Measurements from ENCODE around the gene C11orf68. TPM values are rescaled to one million over a fixed set of nuclear protein-coding genes. Genes with fewer than 3 reads are reported as not detected.

Gene C11orf68
- total RNA-seq = 10 to 100 TPM; 10.2 to 19.4 (median 13.4) TPM
- 10 to 100 TPM; 14.3 to 20.8 TPM for polyA plus RNA-seq

- ATAC-seq = no peak
- Histone ChIP-seq H3K27ac (peak within 1 kb of the TSS; percentile 63 to 85 (median 82)), H3K9me3 (no peaks in the 10 kb centered on the region), H3K36me3 (no peaks in the 10 kb centered on the region), H3K4me3 (peak within 1 kb of the TSS; percentile 95 to 98 (median 97)), H3K4me1 (peaks cover 0 to 25% (median 12%) of the 10 kb centered on the region in 3 donors), H3K27me3 (no peaks in the 10 kb centered on the region)
- intact Hi-C loops (cut with DNase I) = no loop called here
- peak in 1 of 6 donors; percentile 59 for DNase-seq
- FAIRE-seq = no peak
- TF ChIP-seq, protein P1, sequence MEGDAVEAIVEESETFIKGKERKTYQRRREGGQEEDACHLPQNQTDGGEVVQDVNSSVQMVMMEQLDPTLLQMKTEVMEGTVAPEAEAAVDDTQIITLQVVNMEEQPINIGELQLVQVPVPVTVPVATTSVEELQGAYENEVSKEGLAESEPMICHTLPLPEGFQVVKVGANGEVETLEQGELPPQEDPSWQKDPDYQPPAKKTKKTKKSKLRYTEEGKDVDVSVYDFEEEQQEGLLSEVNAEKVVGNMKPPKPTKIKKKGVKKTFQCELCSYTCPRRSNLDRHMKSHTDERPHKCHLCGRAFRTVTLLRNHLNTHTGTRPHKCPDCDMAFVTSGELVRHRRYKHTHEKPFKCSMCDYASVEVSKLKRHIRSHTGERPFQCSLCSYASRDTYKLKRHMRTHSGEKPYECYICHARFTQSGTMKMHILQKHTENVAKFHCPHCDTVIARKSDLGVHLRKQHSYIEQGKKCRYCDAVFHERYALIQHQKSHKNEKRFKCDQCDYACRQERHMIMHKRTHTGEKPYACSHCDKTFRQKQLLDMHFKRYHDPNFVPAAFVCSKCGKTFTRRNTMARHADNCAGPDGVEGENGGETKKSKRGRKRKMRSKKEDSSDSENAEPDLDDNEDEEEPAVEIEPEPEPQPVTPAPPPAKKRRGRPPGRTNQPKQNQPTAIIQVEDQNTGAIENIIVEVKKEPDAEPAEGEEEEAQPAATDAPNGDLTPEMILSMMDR (IDR thresholded peaks at IDR 0.05) = no peak
- WGBS, 2 donors = 3 to 6% methylated on average over 45 to 77 of the region's 77 CpGs
Observed at GRCh38 chr11:65918211-65919140, at the start of gene C11orf68. TSS of gene C11orf68 (minus strand) at chr11:65919062. CDS start at chr11:65919031, 31 bp downstream.

GRCh38 chr11:65967329-65967934 is 48.6 kb upstream of the C11orf68 start:
- Histone ChIP-seq H3K27me3 (no peaks in the 10 kb centered on the region), H3K4me1 (peaks cover 7 to 16% (median 13%) of the 10 kb centered on the region in 3 donors), H3K9me3 (no peaks in the 10 kb centered on the region), H3K36me3 (peaks cover 5 to 41% (median 36%) of the 10 kb centered on the region in 3 donors), H3K4me3 (no peak overlapping the region), H3K27ac (no peak overlapping the region)
- WGBS, 2 donors = 92 to 94% methylated on average over 30 of the region's 30 CpGs
- intact Hi-C loops (cut with DNase I) = no loop called here
- FAIRE-seq = no peak
- DNase-seq = peak in 1 of 6 donors; percentile 70
- TF ChIP-seq, protein P1 (IDR thresholded peaks at IDR 0.05) = no peak
- no peak for ATAC-seq

DNA sequence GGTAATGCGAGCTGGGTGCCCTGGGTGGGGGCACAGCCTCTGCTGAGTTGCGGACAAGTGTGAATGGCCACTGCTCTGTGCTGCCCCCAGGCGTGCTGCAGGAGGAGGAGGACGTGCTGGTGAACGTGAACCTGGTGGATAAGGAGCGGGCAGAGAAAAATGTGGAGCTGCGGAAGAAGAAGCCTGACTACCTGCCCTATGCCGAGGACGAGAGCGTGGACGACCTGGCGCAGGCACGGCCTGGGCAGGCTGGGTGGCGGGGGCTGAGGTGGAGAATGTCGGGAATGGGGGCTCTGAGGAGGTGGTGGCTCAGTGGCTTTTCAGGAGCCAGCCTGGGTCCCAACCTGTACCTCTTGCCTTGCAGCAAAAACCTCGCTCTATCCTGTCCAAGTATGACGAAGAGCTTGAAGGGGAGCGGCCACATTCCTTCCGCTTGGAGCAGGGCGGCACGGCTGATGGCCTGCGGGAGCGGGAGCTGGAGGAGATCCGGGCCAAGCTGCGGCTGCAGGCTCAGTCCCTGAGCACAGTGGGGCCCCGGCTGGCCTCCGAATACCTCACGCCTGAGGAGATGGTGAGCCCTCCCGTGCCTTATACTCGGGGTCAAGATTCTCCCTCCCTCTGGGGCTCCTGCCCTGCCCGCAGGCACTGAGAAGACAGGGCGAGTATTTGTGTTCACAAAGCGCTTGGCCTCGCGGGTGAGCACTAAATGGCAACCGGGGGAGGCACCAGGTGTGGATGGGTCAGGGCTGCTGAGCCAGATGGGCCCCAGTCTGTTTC is 47.3 kb upstream of the C11orf68 start:
- TF ChIP-seq, protein P1 (IDR thresholded peaks at IDR 0.05) = no peak
- Histone ChIP-seq H3K4me3 (no peak overlapping the region), H3K4me1 (peaks cover 9 to 19% (median 14%) of the 10 kb centered on the region in 3 donors), H3K9me3 (no peaks in the 10 kb centered on the region), H3K27me3 (no peaks in the 10 kb centered on the region), H3K36me3 (peaks cover 5 to 41% (median 36%) of the 10 kb centered on the region in 3 donors), H3K27ac (no peak overlapping the region)
- FAIRE-seq (no peak), DNase-seq (no peak), ATAC-seq (no peak)
- 92 to 94% methylated on average over 36 of the region's 36 CpGs for WGBS, 2 donors
- intact Hi-C loops (cut with DNase I) = no loop called here

DNA sequence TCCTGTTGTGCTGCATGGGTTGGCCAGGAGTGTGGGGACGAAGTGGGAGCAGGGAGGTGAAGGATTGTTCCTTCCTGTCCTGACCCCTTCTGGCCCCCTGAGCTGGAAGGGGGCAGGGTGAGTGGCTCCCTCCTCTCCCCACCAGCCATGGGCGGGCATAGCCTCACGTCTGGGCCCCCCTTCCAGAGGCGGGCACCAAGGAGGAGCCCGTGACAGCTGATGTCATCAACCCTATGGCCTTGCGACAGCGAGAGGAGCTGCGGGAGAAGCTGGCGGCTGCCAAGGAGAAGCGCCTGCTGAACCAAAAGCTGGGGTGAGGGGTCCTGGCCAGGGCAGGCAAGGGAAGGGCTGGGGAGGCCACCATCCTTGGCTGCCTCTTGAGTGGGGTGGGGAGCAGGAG is 46.0 kb upstream of the C11orf68 start:
- H3K4me1 ChIP-seq = peaks cover 9 to 21% (median 14%) of the 10 kb centered on the region in 3 donors
- TF ChIP-seq, protein P1 (IDR thresholded peaks at IDR 0.05) = no peak
- ATAC-seq (no peak), FAIRE-seq (no peak), DNase-seq (no peak)
- intact Hi-C loops (cut with DNase I) = no loop called here
- peaks cover 5 to 41% (median 36%) of the 10 kb centered on the region in 3 donors for H3K36me3 ChIP-seq
- H3K27me3 ChIP-seq = no peaks in the 10 kb centered on the region
- no peaks in the 10 kb centered on the region for H3K9me3 ChIP-seq
- H3K4me3 ChIP-seq = no peak overlapping the region
- WGBS, 2 donors = 91% methylated on average over 10 of the region's 10 CpGs
- H3K27ac ChIP-seq = no peak overlapping the region
